Nucleus accumbens (tissue), 56 donors: ENCODE data around the gene RARA.

ENCODE experiments used
- DNase-seq, 56 donors: peaks; one replicate each; lab custom pipeline; 2025; lab: John Stamatoyannopoulos, UW

Gene RARA

GRCh38 chr17:40352237-40352778 lies 43.3 kb downstream of the RARA start:
- DNase-seq: no peak

DNA sequence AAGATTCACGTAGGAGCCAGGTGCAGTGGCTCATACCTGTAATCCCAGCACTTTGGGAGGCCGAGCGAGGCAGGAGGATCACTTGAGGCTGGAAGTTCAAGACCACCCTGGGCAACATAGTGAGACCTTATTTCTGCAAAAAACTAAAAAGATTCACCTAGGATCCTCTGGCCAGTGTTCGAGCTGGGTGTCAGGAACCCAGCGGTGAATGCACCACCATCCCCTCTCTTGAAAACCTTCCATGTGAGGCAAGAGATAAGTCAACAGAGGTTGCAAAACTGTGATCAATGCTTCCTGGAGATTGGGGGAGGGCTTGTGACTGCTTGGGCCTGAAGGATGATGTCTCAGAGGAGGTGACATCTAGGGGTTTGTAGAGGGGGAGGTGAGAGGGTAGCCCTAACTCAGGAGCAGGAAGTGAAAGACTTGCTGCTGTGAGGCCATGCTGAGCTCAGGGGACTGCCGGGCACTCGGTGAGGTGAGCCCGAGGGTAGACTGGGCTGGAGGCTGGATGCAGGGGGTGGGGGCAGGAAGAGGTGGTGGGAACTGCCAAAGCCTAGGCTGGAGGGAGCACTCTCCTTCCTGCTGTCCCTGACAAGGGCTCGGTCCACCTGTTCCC lies 43.9 kb downstream of the RARA start:
- no peak for DNase-seq

DNA sequence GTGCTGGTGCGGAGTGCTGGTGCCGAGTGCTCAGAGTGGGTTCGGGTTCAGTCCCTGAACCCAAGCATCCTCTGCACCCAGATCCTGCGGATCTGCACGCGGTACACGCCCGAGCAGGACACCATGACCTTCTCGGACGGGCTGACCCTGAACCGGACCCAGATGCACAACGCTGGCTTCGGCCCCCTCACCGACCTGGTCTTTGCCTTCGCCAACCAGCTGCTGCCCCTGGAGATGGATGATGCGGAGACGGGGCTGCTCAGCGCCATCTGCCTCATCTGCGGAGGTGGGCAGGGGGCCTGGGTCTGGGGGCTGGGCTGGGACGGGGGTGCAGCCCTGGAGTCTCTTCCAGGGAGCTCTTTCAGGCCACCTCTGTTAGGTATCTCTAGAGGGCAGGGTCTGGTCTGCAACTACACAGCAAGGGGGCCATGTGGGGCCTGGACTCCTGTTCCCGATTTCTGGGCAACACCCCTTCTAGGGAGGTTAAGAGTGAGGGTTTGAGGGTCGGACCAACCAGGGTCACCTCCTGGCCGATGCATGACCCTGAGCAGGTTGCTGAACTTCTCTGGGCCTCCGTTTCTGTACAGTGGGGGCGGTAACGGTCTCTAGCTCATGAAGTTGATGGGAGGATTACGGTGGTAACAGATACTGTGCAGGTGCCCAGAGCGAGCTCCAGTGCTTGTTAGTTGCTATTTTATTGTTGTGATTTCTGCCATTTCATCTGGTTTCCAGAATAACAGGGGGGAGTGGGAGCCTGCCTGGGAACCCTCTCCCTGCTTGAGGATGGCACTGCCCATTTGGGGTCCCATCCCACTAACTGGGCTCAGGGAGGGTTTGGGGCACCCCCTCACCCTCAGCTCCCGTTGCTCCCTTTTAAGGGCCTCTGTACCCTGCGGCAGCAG lies 45.5 kb downstream of the RARA start:
- no peak for DNase-seq

DNA sequence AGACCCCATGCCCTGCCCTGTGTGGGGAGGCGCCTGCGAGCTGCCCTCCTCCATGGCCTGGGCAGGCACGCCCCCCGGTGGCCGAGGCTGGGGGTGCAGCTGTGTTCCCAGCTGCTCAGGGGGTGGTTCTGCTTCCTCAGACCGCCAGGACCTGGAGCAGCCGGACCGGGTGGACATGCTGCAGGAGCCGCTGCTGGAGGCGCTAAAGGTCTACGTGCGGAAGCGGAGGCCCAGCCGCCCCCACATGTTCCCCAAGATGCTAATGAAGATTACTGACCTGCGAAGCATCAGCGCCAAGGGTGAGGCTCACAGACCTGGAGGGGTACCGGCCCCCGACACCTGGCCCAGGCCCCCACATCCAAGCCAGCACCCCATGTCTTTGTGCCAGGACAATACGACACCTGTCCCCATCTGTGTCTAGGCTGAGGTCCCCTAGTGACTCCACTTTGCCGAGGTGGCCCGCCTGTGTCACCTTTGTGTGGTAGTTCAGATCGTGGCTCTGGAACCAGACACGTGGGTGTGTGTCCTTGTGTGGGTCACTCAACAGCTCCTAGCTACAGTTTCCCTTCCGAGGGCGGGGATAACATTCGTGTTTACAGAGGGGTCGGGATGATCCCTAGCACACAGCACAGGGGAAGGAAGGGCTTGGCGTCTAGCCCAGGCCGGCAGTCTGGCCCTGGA lies 46.3 kb downstream of the RARA start:
- DNase-seq: peak in 42 of 56 donors; percentile 15 to 83 (median 50)

- no peak for DNase-seq
Measured at GRCh38 chr17:40355804-40356758, 47.1 kb downstream of the RARA start.

- no peak for DNase-seq
Measured at GRCh38 chr17:40356990-40357881, 48.3 kb downstream of the RARA start.

- DNase-seq: peak in 51 of 56 donors; percentile 32 to 95 (median 70)
Measured at GRCh38 chr17:40358323-40359038, 49.5 kb downstream of the RARA start.

GRCh38 chr17:40360091-40360490 lies 51.1 kb downstream of the RARA start:
- no peak for DNase-seq

DNA sequence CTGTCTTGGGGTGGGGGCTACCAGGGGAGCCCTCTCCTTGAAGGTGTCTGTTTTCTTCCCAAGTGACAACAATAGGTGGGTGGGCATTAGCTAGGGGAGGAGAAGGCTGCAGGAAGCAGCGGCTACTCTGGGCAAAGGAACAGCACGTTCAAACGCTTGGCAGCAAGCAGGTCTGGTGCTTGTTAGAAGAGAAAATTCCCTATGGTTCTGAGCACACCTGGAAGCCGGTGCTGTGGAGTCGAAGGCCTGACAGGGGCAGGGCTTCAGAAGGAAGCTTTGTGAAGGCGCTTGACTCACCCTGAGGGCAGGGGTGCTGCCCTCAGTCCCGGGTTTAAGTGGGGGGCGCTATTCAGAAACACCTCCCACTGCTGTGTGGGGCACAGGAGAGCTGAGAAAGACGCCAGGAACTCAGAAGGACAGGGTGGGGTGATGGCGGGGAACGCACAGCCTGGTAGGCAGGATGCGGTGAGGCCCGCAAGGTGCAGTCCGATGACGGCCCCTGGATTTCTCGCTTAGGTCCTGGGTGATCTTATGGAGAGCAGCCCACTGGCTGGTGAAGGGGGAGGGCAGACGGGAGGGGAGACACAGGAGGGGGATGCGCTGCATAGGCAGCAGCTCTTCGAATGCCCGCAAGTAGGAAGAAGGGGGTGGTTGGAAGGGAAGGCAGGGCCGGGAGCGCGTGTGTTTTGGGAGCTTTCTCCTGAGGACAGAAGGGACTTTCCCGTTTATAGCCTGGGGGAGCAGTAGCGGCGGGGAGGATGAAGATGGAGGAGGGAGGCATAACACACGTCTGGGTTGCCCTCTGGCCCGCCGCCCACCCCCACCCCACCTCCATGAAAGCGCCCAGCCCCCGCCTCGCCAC lies 52.3 kb downstream of the RARA start:
- DNase-seq: no peak

GRCh38 chr17:40361925-40362695 lies 53.1 kb downstream of the RARA start:
- no peak for DNase-seq

DNA sequence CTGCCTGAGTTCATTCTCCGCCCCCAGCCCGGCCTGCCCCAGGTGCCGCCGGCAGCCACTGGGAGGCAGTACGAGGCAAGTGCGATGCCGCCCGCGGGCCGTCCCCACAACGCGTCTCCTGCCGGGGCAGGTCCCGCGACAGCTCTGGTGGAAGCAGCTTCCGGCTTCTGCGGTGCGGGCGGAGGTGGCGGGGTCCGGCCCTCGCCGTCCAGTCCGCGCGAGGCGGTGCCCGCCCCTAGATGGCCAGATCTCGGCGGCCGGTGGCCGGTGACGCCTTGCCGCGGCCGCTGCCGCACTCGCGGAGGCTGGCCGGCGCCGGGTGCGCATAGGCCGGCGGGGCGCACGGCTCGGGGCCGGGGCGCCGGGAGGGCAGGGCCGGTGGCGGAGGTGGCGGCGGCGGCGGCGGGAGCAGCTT lies 53.7 kb downstream of the RARA start:
- peak in 3 of 56 donors; percentile 7 to 22 (median 19) for DNase-seq

DNA sequence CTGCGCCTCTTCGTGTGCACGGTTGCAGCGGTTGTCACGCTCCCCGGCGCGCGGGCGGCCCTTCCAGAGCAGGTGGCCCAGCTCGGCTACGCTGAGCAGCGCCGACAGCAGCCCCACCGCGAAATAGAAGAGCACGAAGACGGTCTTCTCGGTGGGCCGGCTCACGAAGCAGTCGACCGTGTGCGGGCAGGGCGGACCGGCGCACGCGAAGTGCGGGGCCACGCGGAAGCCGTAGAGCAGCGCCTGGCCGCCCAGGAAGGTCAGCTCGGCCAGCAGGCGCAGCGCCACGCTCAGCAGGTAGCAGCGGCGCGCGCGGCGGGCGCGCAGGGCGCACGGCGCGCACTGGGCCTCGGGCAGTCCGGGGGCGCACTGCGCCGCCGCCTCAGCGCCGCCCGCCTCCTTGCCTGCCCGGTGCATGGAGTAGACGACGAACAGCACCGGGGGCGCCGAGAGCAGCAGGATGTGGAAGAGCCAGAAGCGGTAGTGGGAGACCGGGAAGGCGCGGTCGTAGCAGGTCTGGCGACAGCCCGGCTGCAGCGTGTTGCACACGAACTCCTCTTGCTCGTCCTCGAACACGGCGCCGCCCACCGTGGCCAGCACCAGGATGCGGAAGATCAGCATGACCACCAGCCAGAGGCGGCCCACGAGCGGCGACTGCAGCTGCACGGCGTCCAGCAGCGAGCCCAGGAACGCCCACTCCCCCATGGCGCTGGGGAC lies 54.3 kb downstream of the RARA start:
- DNase-seq: no peak

GRCh38 chr17:40364121-40364861 lies 55.3 kb downstream of the RARA start, which contains the start of gene GJD3:
Gene GJD3 (minus strand): TSS chr17:40364737. CDS start chr17:40363815, 922 bp downstream.
- DNase-seq: no peak

- no peak for DNase-seq
Measured at GRCh38 chr17:40364906-40365305, 55.9 kb downstream of the RARA start.
